Stimulated activated CD8-positive, alpha-beta memory T cell treated with anti-CD3 and anti-CD28 coated beads, Interleukin-7, amount 100 ng/mL, for 24 hours (primary cell): ENCODE results near the gene NANOS1.

ENCODE experiments used
- DNase-seq: peaks from one replicate; pipeline ENCODE4 v3.0.0-alpha.2; 2020; ENCODE audit warnings: low read depth

The NANOS1 gene

GRCh38 chr10:119029613-119030420 lies at the start of gene NANOS1:
TSS of gene NANOS1 (plus strand) at chr10:119029714. CDS start at chr10:119029802, 88 bp downstream.
- no peak for DNase-seq

GRCh38 chr10:118980135-118980865 lies 49.2 kb upstream of the NANOS1 start:
- DNase-seq = no peak

GRCh38 chr10:118980870-118981269 lies 48.6 kb upstream of the NANOS1 start:
- no peak for DNase-seq

GRCh38 chr10:118981946-118982345 lies 47.6 kb upstream of the NANOS1 start:
- DNase-seq = no peak

- DNase-seq = no peak
These were observed 47.1 kb upstream of the NANOS1 start for GRCh38 chr10:118982366-118982765.

GRCh38 chr10:118983263-118983662 lies 46.3 kb upstream of the NANOS1 start:
- no peak for DNase-seq

GRCh38 chr10:118985576-118985975 lies 43.9 kb upstream of the NANOS1 start:
- no peak for DNase-seq

GRCh38 chr10:118986815-118987790 lies 42.4 kb upstream of the NANOS1 start:
- no peak for DNase-seq

- DNase-seq = no peak
These were observed 39.2 kb upstream of the NANOS1 start for GRCh38 chr10:118990326-118990725.

- no peak for DNase-seq
These were observed 37.0 kb upstream of the NANOS1 start for GRCh38 chr10:118992496-118992895.

- DNase-seq = no peak
These were observed 36.3 kb upstream of the NANOS1 start for GRCh38 chr10:118993214-118993613.

GRCh38 chr10:118994321-118994720 lies 35.2 kb upstream of the NANOS1 start:
- no peak for DNase-seq

GRCh38 chr10:118995739-118996138 lies 33.8 kb upstream of the NANOS1 start:
- no peak for DNase-seq

- DNase-seq = no peak
These were observed 32.1 kb upstream of the NANOS1 start for GRCh38 chr10:118997379-118997778.

- DNase-seq = no peak
These were observed 31.3 kb upstream of the NANOS1 start for GRCh38 chr10:118998183-118998582.

- DNase-seq = no peak
These were observed 27.6 kb upstream of the NANOS1 start for GRCh38 chr10:119001717-119002500.

- no peak for DNase-seq
These were observed 25.8 kb upstream of the NANOS1 start for GRCh38 chr10:119003572-119004289.

GRCh38 chr10:119005362-119006043 lies 24.0 kb upstream of the NANOS1 start:
- no peak for DNase-seq

GRCh38 chr10:119006451-119007210 lies 22.9 kb upstream of the NANOS1 start:
- DNase-seq = no peak
